HCT116 (cell line): ENCODE measurements around the gene DENND4B. TPM values are rescaled to one million over a fixed set of nuclear protein-coding genes. Genes with fewer than 3 reads are reported as not detected.

Source experiments
- ATAC-seq: fragments of 200-7000 bp; cut with Tn5 transposase; 2 replicates; pipeline ENCODE4 v1.9.1; 2020; ENCODE audit warnings: mild to moderate bottlenecking, moderate library complexity
- BruUV-seq: library from RNA; stranded (reverse); fragments of 400-500 nt; replicated peaks from 2 replicates; lab custom pipeline; 2021; lab: Mats Ljungman, UMichigan
- CTCF ChIA-PET: fragments of 300-600 bp; sonication (Branson Sonifier 250); formaldehyde crosslinking; loops from one replicate; lab custom pipeline; 2021; ENCODE audit warnings: antibody characterized with exemption; lab: Charles Lee
- POLR2A ChIA-PET: fragments of 300-600, 350-600 bp; sonication (Branson Sonifier 250); formaldehyde crosslinking; loops from one replicate; lab custom pipeline; 2021; ENCODE audit warnings: antibody characterized with exemption; lab: Charles Lee
- RAD21 ChIA-PET, 2 experiments: fragments of 300-600 bp; sonication (Branson Sonifier 250); formaldehyde crosslinking; loops; one replicate each; lab custom pipeline; 2023; ENCODE audit warnings: low total read pairs in 2 of 2; ENCODE audit not compliant: uncharacterized antibody in 2 of 2, unreplicated experiment in 2 of 2, low non-redundant PET in 1 of 2; lab: Charles Lee
- DNase-seq: peaks from one replicate; pipeline ENCODE4 v3.0.0-alpha.2; 2010; ENCODE audit warnings: low read depth, low spot score
- H2AFZ ChIP-seq: fragments of 200-600 bp; shearing (Covaris generic), sonication (generic); 2 replicates; pipeline ENCODE4 v1.6.1; 2017; ENCODE audit warnings: low read depth, mixed run types, mixed read lengths, antibody characterized with exemption, low read length; ENCODE audit not compliant: poor library complexity, severe bottlenecking
- H3K27ac ChIP-seq: 2 replicates; pipeline ENCODE4 v1.5.1; 2012; ENCODE audit warnings: low read depth, low read length
- H3K27me3 ChIP-seq: fragments of 200-600 bp; sonication (generic); 2 replicates; pipeline ENCODE4 v1.6.1; 2016; ENCODE audit warnings: mixed run types, low read length, mixed read lengths; ENCODE audit not compliant: insufficient read depth
- H3K36me3 ChIP-seq, 2 experiments: fragments of 200-500 bp in 1 of 2; fragments of 200-600 bp in 1 of 2; sonication (Bioruptor generic) in 1 of 2; sonication (generic) in 1 of 2; 2 replicates each; pipeline versions ENCODE4 v1.5.1 to v1.6.1; 2014 to 2016; ENCODE audit warnings: low read length in 2 of 2, inconsistent platforms in 1 of 2, mixed read lengths in 1 of 2, mixed run types in 1 of 2; ENCODE audit not compliant: insufficient read depth in 2 of 2, control insufficient read depth in 1 of 2
- H3K4me1 ChIP-seq, 2 experiments: fragments of 200-600 bp in 1 of 2; sonication (generic) in 1 of 2; 2 replicates each; pipeline versions ENCODE4 v1.5.1 to v1.6.1; 2012 to 2017; ENCODE audit warnings: low read length in 2 of 2, inconsistent platforms in 1 of 2, mild to moderate bottlenecking in 1 of 2, mixed read lengths in 1 of 2, mixed run types in 1 of 2, moderate library complexity in 1 of 2; ENCODE audit not compliant: insufficient read depth in 2 of 2, control insufficient read depth in 1 of 2
- H3K4me2 ChIP-seq: fragments of 200-600 bp; sonication (generic); 2 replicates; pipeline ENCODE4 v1.6.1; 2017; ENCODE audit warnings: mixed run types, low read length, mixed read lengths
- H3K4me3 ChIP-seq, 2 experiments: fragments of 200-600 bp in 1 of 2; sonication (generic) in 1 of 2; replicated peaks in 1 of 2; 2 replicates each; pipeline ENCODE4 v1.5.1; 2011 to 2016; ENCODE audit warnings: low read length in 2 of 2, control low read depth in 1 of 2, low read depth in 1 of 2, mild to moderate bottlenecking in 1 of 2, mixed read lengths in 1 of 2, mixed run types in 1 of 2
- H3K79me2 ChIP-seq: fragments of 200-600 bp; sonication (generic); 2 replicates; pipeline ENCODE4 v1.6.1; 2017; ENCODE audit warnings: mild to moderate bottlenecking, mixed run types, low read length, moderate library complexity, mixed read lengths; ENCODE audit not compliant: insufficient read depth
- H3K9ac ChIP-seq: fragments of 200-600 bp; sonication (generic); 2 replicates; pipeline ENCODE4 v1.6.1; 2016; ENCODE audit warnings: low read length, mixed read lengths
- H3K9me2 ChIP-seq: fragments of 200-600 bp; sonication (generic), shearing (Covaris generic); 2 replicates; pipeline ENCODE4 v1.6.1; 2017; ENCODE audit warnings: mixed run types, mild to moderate bottlenecking, moderate library complexity; ENCODE audit not compliant: insufficient read depth
- H3K9me3 ChIP-seq, 2 experiments: fragments of 200-500 bp in 1 of 2; fragments of 200-600 bp in 1 of 2; sonication (Bioruptor generic) in 1 of 2; sonication (generic) in 1 of 2; 2 replicates each; pipeline ENCODE4 v1.6.1; 2014 to 2017; ENCODE audit warnings: low read length in 2 of 2, mixed read lengths in 2 of 2, inconsistent platforms in 1 of 2, low read depth in 1 of 2, mild to moderate bottlenecking in 1 of 2, mixed run types in 1 of 2, moderate library complexity in 1 of 2; ENCODE audit not compliant: control insufficient read depth in 1 of 2, insufficient read depth in 1 of 2
- H4K20me1 ChIP-seq: fragments of 200-600 bp; sonication (generic), shearing (Covaris generic); 2 replicates; pipeline ENCODE4 v1.6.1; 2017; ENCODE audit warnings: mixed run types, mild to moderate bottlenecking, moderate library complexity; ENCODE audit not compliant: insufficient read depth
- ATF3 ChIP-seq: IDR thresholded peaks from 2 replicates; pipeline ENCODE4 v1.6.1; 2012
- CEBPB ChIP-seq: IDR thresholded peaks from 2 replicates; pipeline ENCODE4 v1.6.1; 2012; ENCODE audit warnings: low read depth
- ELF1 ChIP-seq: IDR thresholded peaks from 2 replicates; pipeline ENCODE4 v1.6.1; 2012; ENCODE audit warnings: low read depth, borderline replicate concordance
- EZH2 ChIP-seq: fragments of 200-600 bp; sonication (generic); IDR thresholded peaks from 2 replicates; pipeline ENCODE4 v1.6.1; 2017; ENCODE audit warnings: antibody characterized with exemption, mixed run types
- EZH2phosphoT487 ChIP-seq: fragments of 200-600 bp; IDR thresholded peaks from 2 replicates; pipeline ENCODE4 v1.6.1; 2018; ENCODE audit warnings: antibody characterized with exemption, borderline replicate concordance
- FOSL1 ChIP-seq: IDR thresholded peaks from 2 replicates; pipeline ENCODE4 v1.6.1; 2012; ENCODE audit warnings: low read depth
- JUND ChIP-seq: IDR thresholded peaks from 2 replicates; pipeline ENCODE4 v1.6.1; 2012
- MAX ChIP-seq: IDR thresholded peaks from 2 replicates; pipeline ENCODE4 v1.6.1; 2012
- POLR2AphosphoS5 ChIP-seq: IDR thresholded peaks from 2 replicates; pipeline ENCODE4 v1.6.1; 2011; ENCODE audit warnings: mild to moderate bottlenecking, low read depth, low read length, moderate library complexity
- RAD21 ChIP-seq: IDR thresholded peaks from 2 replicates; pipeline ENCODE4 v1.6.1; 2012; ENCODE audit warnings: low read depth, mild to moderate bottlenecking
- REST ChIP-seq: IDR thresholded peaks from 2 replicates; pipeline ENCODE4 v1.6.1; 2012; ENCODE audit warnings: low read depth
- SIN3A ChIP-seq: IDR thresholded peaks from 2 replicates; pipeline ENCODE4 v1.6.1; 2012; ENCODE audit warnings: low read depth
- SP1 ChIP-seq: IDR thresholded peaks from 2 replicates; pipeline ENCODE4 v1.6.1; 2012; ENCODE audit warnings: low read depth
- TCF7L2 ChIP-seq: IDR thresholded peaks from 2 replicates; pipeline ENCODE4 v1.7.0; 2011; ENCODE audit warnings: borderline replicate concordance, inconsistent platforms; ENCODE audit not compliant: insufficient read depth, insufficient read length; ENCODE audit errors: extremely low read depth
- ZFX ChIP-seq: fragments of 450-650 bp; IDR thresholded peaks from 2 replicates; pipeline ENCODE4 v1.6.1; 2017
- intact Hi-C: fragments of 100-400 bp; cut with micrococcal nuclease; formaldehyde crosslinking; loops from 2 replicates; pipeline ENCODE4 v1.10.0; 2022
- total RNA-seq: library from RNA; stranded (reverse); gene quantifications from one replicate; pipeline ENCODE4 v1.2.1, GENCODE V29; 2021; ENCODE audit not compliant: unreplicated experiment
- TF ChIP-seq, protein P1 (sequence below), 3 experiments: fragments of 200-600 bp in 1 of 3; sonication (generic) in 1 of 3; IDR thresholded peaks in 2 of 3; conservative IDR thresholded peaks in 1 of 3; 2 replicates each; pipeline ENCODE4 v1.5.1; 2012 to 2017; ENCODE audit warnings: low read depth in 2 of 3, low read length in 2 of 3, antibody characterized with exemption in 1 of 3, borderline replicate concordance in 1 of 3, control low read depth in 1 of 3, mild to moderate bottlenecking in 1 of 3, mixed read lengths in 1 of 3, mixed run types in 1 of 3, moderate library complexity in 1 of 3; ENCODE audit not compliant: insufficient read depth in 1 of 3
- TF ChIP-seq, protein P2 (sequence below): IDR thresholded peaks from 2 replicates; pipeline ENCODE4 v1.6.1; 2011; ENCODE audit warnings: mild to moderate bottlenecking, low read length, moderate library complexity; ENCODE audit not compliant: insufficient replicate concordance; ENCODE audit errors: extremely low read depth

The DENND4B gene
- total RNA-seq, 1 experiment from 2014 or later, result 70.8 TPM

- peak overlapping the region; percentile 79 for H3K9ac ChIP-seq
- ChIA-PET CTCF (interaction anchor here (0.7 to 0.9 kb wide), 2 partner anchors 18 to 164 kb away, joined by 3 to 4 read pairs; partner anchors contain the start of gene CREB3L4), RAD21 (no interaction called here), POLR2A (no interaction called here)
- peaks cover 12 to 34% of the 10 kb centered on the region in 2 experiments for H3K4me1 ChIP-seq
- no peak for ATAC-seq
- H3K27me3 ChIP-seq, result no peaks in the 10 kb centered on the region
- TSS peak; percentile 25 for BruUV-seq
- no peak for DNase-seq
- H3K27ac ChIP-seq, result peak overlapping the region; percentile 43
- TF ChIP-seq REST, result no peak
- TF ChIP-seq, protein P1, sequence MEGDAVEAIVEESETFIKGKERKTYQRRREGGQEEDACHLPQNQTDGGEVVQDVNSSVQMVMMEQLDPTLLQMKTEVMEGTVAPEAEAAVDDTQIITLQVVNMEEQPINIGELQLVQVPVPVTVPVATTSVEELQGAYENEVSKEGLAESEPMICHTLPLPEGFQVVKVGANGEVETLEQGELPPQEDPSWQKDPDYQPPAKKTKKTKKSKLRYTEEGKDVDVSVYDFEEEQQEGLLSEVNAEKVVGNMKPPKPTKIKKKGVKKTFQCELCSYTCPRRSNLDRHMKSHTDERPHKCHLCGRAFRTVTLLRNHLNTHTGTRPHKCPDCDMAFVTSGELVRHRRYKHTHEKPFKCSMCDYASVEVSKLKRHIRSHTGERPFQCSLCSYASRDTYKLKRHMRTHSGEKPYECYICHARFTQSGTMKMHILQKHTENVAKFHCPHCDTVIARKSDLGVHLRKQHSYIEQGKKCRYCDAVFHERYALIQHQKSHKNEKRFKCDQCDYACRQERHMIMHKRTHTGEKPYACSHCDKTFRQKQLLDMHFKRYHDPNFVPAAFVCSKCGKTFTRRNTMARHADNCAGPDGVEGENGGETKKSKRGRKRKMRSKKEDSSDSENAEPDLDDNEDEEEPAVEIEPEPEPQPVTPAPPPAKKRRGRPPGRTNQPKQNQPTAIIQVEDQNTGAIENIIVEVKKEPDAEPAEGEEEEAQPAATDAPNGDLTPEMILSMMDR (IDR thresholded peaks at IDR 0.05 in 2 of 3, conservative IDR thresholded peaks at IDR 0.05 in 1 of 3; ENCODE audit: borderline replicate concordance in 1 of 3, insufficient read depth in 1 of 3, low read depth in 2 of 3, low read length in 2 of 3), result no peak
- TF ChIP-seq ATF3, result no peak
- TF ChIP-seq MAX, result no peak
- no peak for TF ChIP-seq SIN3A
- TF ChIP-seq ZFX, result no peak
- no peak for TF ChIP-seq RAD21
- TF ChIP-seq EZH2, result no peak
- TF ChIP-seq, protein P2, sequence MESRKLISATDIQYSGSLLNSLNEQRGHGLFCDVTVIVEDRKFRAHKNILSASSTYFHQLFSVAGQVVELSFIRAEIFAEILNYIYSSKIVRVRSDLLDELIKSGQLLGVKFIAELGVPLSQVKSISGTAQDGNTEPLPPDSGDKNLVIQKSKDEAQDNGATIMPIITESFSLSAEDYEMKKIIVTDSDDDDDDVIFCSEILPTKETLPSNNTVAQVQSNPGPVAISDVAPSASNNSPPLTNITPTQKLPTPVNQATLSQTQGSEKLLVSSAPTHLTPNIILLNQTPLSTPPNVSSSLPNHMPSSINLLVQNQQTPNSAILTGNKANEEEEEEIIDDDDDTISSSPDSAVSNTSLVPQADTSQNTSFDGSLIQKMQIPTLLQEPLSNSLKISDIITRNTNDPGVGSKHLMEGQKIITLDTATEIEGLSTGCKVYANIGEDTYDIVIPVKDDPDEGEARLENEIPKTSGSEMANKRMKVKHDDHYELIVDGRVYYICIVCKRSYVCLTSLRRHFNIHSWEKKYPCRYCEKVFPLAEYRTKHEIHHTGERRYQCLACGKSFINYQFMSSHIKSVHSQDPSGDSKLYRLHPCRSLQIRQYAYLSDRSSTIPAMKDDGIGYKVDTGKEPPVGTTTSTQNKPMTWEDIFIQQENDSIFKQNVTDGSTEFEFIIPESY, result no peak
- TF ChIP-seq TCF7L2, result no peak
- TF ChIP-seq JUND, result no peak
- no peak for TF ChIP-seq CEBPB
- TF ChIP-seq FOSL1, result no peak
- TF ChIP-seq SP1, result no peak
- TF ChIP-seq EZH2phosphoT487, result no peak
- TF ChIP-seq ELF1, result no peak
- TF ChIP-seq POLR2AphosphoS5, result no peak
- intact Hi-C loops, result loop anchor here (5.0 kb wide), 3 partner anchors 203 to 478 kb away; no protein-coding TSS in a partner anchor
- H2AFZ ChIP-seq, result no peak overlapping the region
- no peaks in the 10 kb centered on the region for H4K20me1 ChIP-seq
- peak overlapping the region; percentile 80 for H3K4me2 ChIP-seq
- H3K4me3 ChIP-seq, result peak overlapping the region; percentile 67 to 81
- H3K79me2 ChIP-seq, result peaks cover 4% of the 10 kb centered on the region; the same call in 1 of the 2 replicates
- peaks cover 3 to 4% of the 10 kb centered on the region in 2 experiments; a peak in 1 of 4 replicates for H3K36me3 ChIP-seq
- no peaks in the 10 kb centered on the region for H3K9me2 ChIP-seq
- H3K9me3 ChIP-seq, result no peaks in the 10 kb centered on the region
Measured at GRCh38 chr1:153985341-153985912, 38.9 kb upstream of the DENND4B start.
